Measurements from ENCODE around the gene RFNG. TPM values are rescaled to one million over a fixed set of nuclear protein-coding genes. Genes with fewer than 3 reads are reported as not detected.

The RFNG gene
- total and polyA plus RNA-seq, 10 of the 15 experiments (the other 5 are each of a cell fraction or from before 2014, with no cell fraction given) = 0.10 to 19.6 (median 6.2) TPM

- TF ChIP-seq, protein P1, sequence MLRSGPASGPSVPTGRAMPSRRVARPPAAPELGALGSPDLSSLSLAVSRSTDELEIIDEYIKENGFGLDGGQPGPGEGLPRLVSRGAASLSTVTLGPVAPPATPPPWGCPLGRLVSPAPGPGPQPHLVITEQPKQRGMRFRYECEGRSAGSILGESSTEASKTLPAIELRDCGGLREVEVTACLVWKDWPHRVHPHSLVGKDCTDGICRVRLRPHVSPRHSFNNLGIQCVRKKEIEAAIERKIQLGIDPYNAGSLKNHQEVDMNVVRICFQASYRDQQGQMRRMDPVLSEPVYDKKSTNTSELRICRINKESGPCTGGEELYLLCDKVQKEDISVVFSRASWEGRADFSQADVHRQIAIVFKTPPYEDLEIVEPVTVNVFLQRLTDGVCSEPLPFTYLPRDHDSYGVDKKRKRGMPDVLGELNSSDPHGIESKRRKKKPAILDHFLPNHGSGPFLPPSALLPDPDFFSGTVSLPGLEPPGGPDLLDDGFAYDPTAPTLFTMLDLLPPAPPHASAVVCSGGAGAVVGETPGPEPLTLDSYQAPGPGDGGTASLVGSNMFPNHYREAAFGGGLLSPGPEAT (IDR thresholded peaks at IDR 0.05; ENCODE audit: low read depth) = no peak
- TF ChIP-seq MEF2A (IDR thresholded peaks at IDR 0.05; ENCODE audit: insufficient read depth, low read depth, low read length) (peak; percentile 78; the same call in 1 of the 2 replicates), POLR2A (IDR thresholded peaks at IDR 0.05; ENCODE audit: low read depth, low read length) (peak; percentile 75), DPF2 (IDR thresholded peaks at IDR 0.05) (peak; percentile 60; the same call in 1 of the 2 replicates), FOS (IDR thresholded peaks at IDR 0.05; ENCODE audit: borderline replicate concordance, extremely low read depth, insufficient read length) (no peak), IKZF1 (conservative IDR thresholded peaks at IDR 0.05) (peak; percentile 94), SMARCA5 (IDR thresholded peaks at IDR 0.05) (peak; percentile 88), ETV6 (conservative IDR thresholded peaks at IDR 0.05 in 1 of 2, IDR thresholded peaks at IDR 0.05 in 1 of 2; ENCODE audit: borderline replicate concordance in 1 of 2, low read depth in 1 of 2) (no peak), CBX3 (IDR thresholded peaks at IDR 0.05; ENCODE audit: borderline replicate concordance, low read depth) (no peak), NRF1 (conservative IDR thresholded peaks at IDR 0.05; ENCODE audit: low read depth, low read length) (no peak), TCF3 (IDR thresholded peaks at IDR 0.05; ENCODE audit: borderline replicate concordance, insufficient read depth, low read depth, low read length) (0 out of 2 replicates have a peak, but pooled peaks have one; percentile 57), SREBF1 (IDR thresholded peaks at IDR 0.05; ENCODE audit: low read length) (peak; percentile 88), STAT1 (conservative IDR thresholded peaks at IDR 0.05) (no peak), CBX5 (IDR thresholded peaks at IDR 0.05; ENCODE audit: low read depth) (no peak), RCOR1 (conservative IDR thresholded peaks at IDR 0.05; ENCODE audit: low read depth, low read length) (0 out of 2 replicates have a peak, but pooled peaks have one; percentile 66), HDAC6 (IDR thresholded peaks at IDR 0.05; ENCODE audit: unreplicated experiment) (no peak), TARDBP (IDR thresholded peaks at IDR 0.05; ENCODE audit: borderline replicate concordance) (peak; percentile 83; the same call in 1 of the 2 replicates), POU2F2 (IDR thresholded peaks at IDR 0.05; ENCODE audit: borderline replicate concordance, low read depth, low read length) (peak; percentile 87; the same call in 2 of the 3 replicates), NFIC (IDR thresholded peaks at IDR 0.05; ENCODE audit: low read depth, low read length) (no peak), ZNF274 (IDR thresholded peaks at IDR 0.05; ENCODE audit: insufficient read depth, insufficient read length) (no peak), ZZZ3 (IDR thresholded peaks at IDR 0.05; ENCODE audit: control insufficient read depth, insufficient read length, low read depth) (peak; percentile 73), RB1 (IDR thresholded peaks at IDR 0.05; ENCODE audit: borderline replicate concordance) (peak; percentile 90; the same call in 1 of the 2 replicates), RFX5 (IDR thresholded peaks at IDR 0.05; ENCODE audit: low read depth, low read length) (peak; percentile 31; the same call in 1 of the 2 replicates), TBL1XR1 (IDR thresholded peaks at IDR 0.05; ENCODE audit: low read depth, low read length) (peak; percentile 92), SRF (IDR thresholded peaks at IDR 0.05; ENCODE audit: low read depth in 2 of 2, low read length in 2 of 2) (peak; percentile 75 to 94), ATF7 (IDR thresholded peaks at IDR 0.05; ENCODE audit: low read depth) (no peak)
- TF ChIP-seq, protein P2, sequence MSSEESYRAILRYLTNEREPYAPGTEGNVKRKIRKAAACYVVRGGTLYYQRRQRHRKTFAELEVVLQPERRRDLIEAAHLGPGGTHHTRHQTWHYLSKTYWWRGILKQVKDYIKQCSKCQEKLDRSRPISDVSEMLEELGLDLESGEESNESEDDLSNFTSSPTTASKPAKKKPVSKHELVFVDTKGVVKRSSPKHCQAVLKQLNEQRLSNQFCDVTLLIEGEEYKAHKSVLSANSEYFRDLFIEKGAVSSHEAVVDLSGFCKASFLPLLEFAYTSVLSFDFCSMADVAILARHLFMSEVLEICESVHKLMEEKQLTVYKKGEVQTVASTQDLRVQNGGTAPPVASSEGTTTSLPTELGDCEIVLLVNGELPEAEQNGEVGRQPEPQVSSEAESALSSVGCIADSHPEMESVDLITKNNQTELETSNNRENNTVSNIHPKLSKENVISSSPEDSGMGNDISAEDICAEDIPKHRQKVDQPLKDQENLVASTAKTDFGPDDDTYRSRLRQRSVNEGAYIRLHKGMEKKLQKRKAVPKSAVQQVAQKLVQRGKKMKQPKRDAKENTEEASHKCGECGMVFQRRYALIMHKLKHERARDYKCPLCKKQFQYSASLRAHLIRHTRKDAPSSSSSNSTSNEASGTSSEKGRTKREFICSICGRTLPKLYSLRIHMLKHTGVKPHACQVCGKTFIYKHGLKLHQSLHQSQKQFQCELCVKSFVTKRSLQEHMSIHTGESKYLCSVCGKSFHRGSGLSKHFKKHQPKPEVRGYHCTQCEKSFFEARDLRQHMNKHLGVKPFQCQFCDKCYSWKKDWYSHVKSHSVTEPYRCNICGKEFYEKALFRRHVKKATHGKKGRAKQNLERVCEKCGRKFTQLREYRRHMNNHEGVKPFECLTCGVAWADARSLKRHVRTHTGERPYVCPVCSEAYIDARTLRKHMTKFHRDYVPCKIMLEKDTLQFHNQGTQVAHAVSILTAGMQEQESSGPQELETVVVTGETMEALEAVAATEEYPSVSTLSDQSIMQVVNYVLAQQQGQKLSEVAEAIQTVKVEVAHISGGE (CRISPR knock-in tag; IDR thresholded peaks at IDR 0.05) = peak; percentile 99
These were observed 14.2 kb upstream of the RFNG start, which contains the start of gene DUS1L (continued) for GRCh38 chr17:82065638-82066303.
